ENCODE data around the gene PCDHB6. TPM values are rescaled to one million over a fixed set of nuclear protein-coding genes. Genes with fewer than 3 reads are reported as not detected.

The PCDHB6 gene
- under 0.01 TPM in 1 of 2 replicates, not detected in the other for total RNA-seq

GRCh38 chr5:141149812-141150211, at the start of gene PCDHB6:
Gene PCDHB6, plus strand, starts transcription at chr5:141150057. Its CDS starts 201 bp downstream, at chr5:141150258.

DNA sequence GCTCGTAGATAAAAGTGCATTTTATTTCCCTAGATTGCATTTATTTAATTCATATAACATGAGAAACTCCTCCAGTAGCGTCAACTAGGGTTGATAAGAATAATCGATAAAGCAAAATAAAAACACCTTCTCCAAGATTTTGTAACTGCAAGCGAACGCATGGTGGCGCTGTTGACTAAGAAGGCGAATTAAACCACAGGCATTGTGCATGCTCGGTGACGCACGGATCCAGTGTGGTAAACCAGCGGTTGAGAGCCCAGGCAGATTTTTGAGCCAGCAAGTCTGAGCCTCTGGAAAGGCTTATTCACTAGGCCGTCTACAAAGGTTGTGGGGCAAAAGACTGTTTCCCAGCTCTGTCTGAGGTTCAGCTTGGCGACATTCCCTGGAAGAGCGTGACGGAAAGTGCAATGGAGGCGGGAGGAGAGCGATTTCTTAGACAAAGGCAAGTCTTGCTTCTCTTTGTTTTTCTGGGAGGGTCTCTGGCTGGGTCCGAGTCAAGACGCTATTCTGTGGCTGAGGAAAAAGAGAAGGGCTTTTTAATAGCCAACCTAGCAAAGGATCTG, 49.5 kb upstream of the PCDHB6 start, which contains the start of gene PCDHB3:
PCDHB3 (plus strand) TSS at position 231 of the 563 bp plus-strand sequence; CDS start at position 408, 177 bp downstream.

DNA sequence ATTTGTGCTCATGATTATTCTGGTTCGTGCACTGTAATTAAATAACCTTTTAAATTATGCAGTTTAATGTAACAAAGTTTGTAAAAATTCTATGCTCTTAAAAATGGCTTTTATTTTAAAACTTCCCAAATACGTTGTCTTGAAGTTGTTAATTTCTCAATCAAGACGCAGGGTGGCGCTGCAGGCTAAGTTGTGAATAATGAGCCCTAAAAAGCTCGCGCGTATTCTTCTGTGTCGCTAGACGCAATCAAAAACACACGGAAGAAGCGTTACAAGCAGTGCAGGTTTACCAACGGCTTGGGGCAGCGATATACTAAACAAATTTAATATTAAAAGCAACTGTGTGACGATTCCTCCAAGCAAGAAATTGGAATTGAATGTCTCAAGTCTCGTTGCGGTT, 28.3 kb upstream of the PCDHB6 start, which contains the start of gene PCDHB4:
PCDHB4 (plus strand) TSS at position 256 of the 400 bp plus-strand sequence. CDS start 181 bp downstream, outside the sequence.

GRCh38 chr5:141135030-141135717, 14.7 kb upstream of the PCDHB6 start, which contains the start of gene PCDHB5:
Gene PCDHB5, plus strand, starts transcription at chr5:141135206. Its CDS starts 229 bp downstream, at chr5:141135435.

GRCh38 chr5:141172381-141173204, 22.7 kb downstream of the PCDHB6 start, which contains the start of gene PCDHB7:
Gene PCDHB7, plus strand, starts transcription at chr5:141172644. Its CDS starts 192 bp downstream, at chr5:141172836.

GRCh38 chr5:141177577-141178191, 27.8 kb downstream of the PCDHB6 start, which contains the start of gene PCDHB8:
Gene PCDHB8, plus strand, starts transcription at chr5:141177790. Its CDS starts 245 bp downstream, at chr5:141178035.

DNA sequence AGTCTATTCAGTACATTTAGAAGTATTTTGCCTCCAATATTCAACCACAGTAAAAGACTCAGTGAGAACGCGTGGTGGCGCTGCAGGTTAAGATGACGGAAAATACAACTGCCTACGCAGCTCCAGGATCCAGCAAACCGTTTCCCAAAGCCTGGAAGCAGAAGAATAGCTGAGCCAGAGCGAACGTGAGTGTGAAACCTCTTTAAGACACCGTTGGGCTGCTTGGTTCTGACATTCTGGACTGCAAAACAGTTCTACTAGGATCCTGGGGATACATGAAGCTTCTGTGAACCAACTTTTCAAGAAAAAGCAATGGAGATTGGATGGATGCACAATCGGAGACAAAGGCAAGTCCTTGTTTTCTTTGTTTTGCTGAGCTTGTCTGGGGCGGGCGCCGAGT, 32.4 kb downstream of the PCDHB6 start, which contains the start of gene PCDHB16:
PCDHB16 (plus strand) TSS at position 140 of the 400 bp plus-strand sequence; CDS start at position 313, 173 bp downstream.

DNA sequence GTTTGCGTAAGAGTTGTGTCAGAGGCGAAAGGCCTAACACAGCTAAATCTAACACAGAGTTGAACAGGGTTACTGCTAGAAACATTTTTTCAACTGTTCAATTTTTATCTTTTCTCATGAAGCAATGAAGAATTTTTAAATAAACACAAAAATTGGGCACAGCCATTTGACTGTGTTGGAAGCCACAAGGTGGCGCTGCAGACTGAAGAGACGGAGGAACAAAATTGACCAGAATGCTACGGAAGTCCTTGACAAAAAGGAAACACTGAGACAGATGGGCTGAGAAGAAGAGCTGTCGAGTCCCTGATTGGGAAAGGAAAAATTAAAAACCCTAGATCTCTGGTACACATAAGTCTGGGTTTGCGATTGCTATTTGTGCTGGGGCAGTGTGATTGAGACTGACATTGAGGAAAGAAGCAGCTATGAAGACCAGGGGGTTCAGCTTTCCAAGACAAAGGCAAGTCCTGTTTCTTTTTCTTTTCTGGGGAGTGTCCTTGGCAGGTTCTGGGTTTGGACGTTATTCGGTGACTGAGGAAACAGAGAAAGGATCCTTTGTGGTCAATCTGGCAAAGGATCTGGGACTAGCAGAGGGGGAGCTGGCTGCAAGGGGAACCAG, 37.1 kb downstream of the PCDHB6 start, which contains the start of gene PCDHB9:
PCDHB9 (plus strand) TSS at position 265 of the 616 bp plus-strand sequence; CDS start at position 423, 158 bp downstream.

GRCh38 chr5:141192110-141192725, 42.4 kb downstream of the PCDHB6 start, which contains the start of gene PCDHB10:
Gene PCDHB10, plus strand, starts transcription at chr5:141192353. Its CDS starts 200 bp downstream, at chr5:141192553.

GRCh38 chr5:141199359-141200235, 49.7 kb downstream of the PCDHB6 start, which contains the start of gene PCDHB11:
Gene PCDHB11, plus strand, starts transcription at chr5:141199627. Its CDS starts 148 bp downstream, at chr5:141199775.

Other genes starting within 250 kb of the PCDHB6 start
- gene PCDHAC1, start 223.8 kb upstream of the PCDHB6 start, total RNA-seq = under 0.01 TPM in 1 of 2 replicates, not detected in the other
- 0.25 and 0.65 TPM in 2 replicates for gene PCDHAC2, start 183.6 kb upstream of the PCDHB6 start, total RNA-seq
- not detected in 2 replicates for gene PCDHB1, start 98.7 kb upstream of the PCDHB6 start, total RNA-seq
- 0.49 and 0.76 TPM in 2 replicates for gene PCDHB2, start 55.4 kb upstream of the PCDHB6 start, total RNA-seq
- 0.16 and 0.38 TPM in 2 replicates for gene PCDHB3, start 49.6 kb upstream of the PCDHB6 start, total RNA-seq
- 0.13 and 0.49 TPM in 2 replicates for gene PCDHB4, start 28.2 kb upstream of the PCDHB6 start, total RNA-seq
- 0.33 and 1.5 TPM in 2 replicates for gene PCDHB5, start 14.9 kb upstream of the PCDHB6 start, total RNA-seq
- gene PCDHB7, start 22.6 kb downstream of the PCDHB6 start, total RNA-seq = 0.16 and 0.63 TPM in 2 replicates
- 0.25 TPM in 1 of 2 replicates, not detected in the other for gene PCDHB8, start 27.7 kb downstream of the PCDHB6 start, total RNA-seq
- gene PCDHB16, start 32.3 kb downstream of the PCDHB6 start, total RNA-seq = 0.16 and 0.63 TPM in 2 replicates
- gene PCDHB9, start 37.1 kb downstream of the PCDHB6 start, total RNA-seq = 0.25 TPM in 1 of 2 replicates, not detected in the other
- 0.16 and 0.89 TPM in 2 replicates for gene PCDHB10, start 42.3 kb downstream of the PCDHB6 start, total RNA-seq
- gene PCDHB11, start 49.6 kb downstream of the PCDHB6 start, total RNA-seq = 0.16 and 0.63 TPM in 2 replicates
- gene PCDHB12, start 58.7 kb downstream of the PCDHB6 start, total RNA-seq = under 0.01 and 0.25 TPM in 2 replicates
- 0.16 and 1.1 TPM in 2 replicates for gene PCDHB13, start 63.9 kb downstream of the PCDHB6 start, total RNA-seq
- gene PCDHB14, start 73.3 kb downstream of the PCDHB6 start, total RNA-seq = 0.16 and 0.63 TPM in 2 replicates
- gene PCDHB15, start 95.3 kb downstream of the PCDHB6 start, total RNA-seq = 0.16 and 1.0 TPM in 2 replicates
- gene SLC25A2, start 154.0 kb downstream of the PCDHB6 start, total RNA-seq = 0.63 TPM in 1 of 2 replicates, not detected in the other
- 24.3 and 29.2 TPM in 2 replicates for gene TAF7, start 170.7 kb downstream of the PCDHB6 start, total RNA-seq
- gene PCDHGA1, start 180.5 kb downstream of the PCDHB6 start, total RNA-seq = 0.33 and 0.51 TPM in 2 replicates
- 1.1 and 4.1 TPM in 2 replicates for gene PCDHGA2, start 188.7 kb downstream of the PCDHB6 start, total RNA-seq
- 0.65 and 2.5 TPM in 2 replicates for gene PCDHGA3, start 193.8 kb downstream of the PCDHB6 start, total RNA-seq
- gene PCDHGB1, start 200.0 kb downstream of the PCDHB6 start, total RNA-seq = 0.49 and 2.9 TPM in 2 replicates
- gene PCDHGA4, start 205.0 kb downstream of the PCDHB6 start, total RNA-seq = 0.33 and 2.2 TPM in 2 replicates
- gene PCDHGB2, start 209.9 kb downstream of the PCDHB6 start, total RNA-seq = 0.65 and 2.5 TPM in 2 replicates
- 0.33 and 1.5 TPM in 2 replicates for gene PCDHGA5, start 214.1 kb downstream of the PCDHB6 start, total RNA-seq
- 0.98 and 3.8 TPM in 2 replicates for gene PCDHGB3, start 220.2 kb downstream of the PCDHB6 start, total RNA-seq
- gene PCDHGA6, start 223.8 kb downstream of the PCDHB6 start, total RNA-seq = 1.6 and 5.6 TPM in 2 replicates
- gene PCDHGA7, start 232.7 kb downstream of the PCDHB6 start, total RNA-seq = 0.49 and 4.1 TPM in 2 replicates
- gene PCDHGB4, start 237.6 kb downstream of the PCDHB6 start, total RNA-seq = 4.2 and 7.1 TPM in 2 replicates
- gene PCDHGA8, start 242.6 kb downstream of the PCDHB6 start, total RNA-seq = under 0.01 and 0.89 TPM in 2 replicates
- 10.6 and 15.8 TPM in 2 replicates for gene PCDHGB5, start 247.9 kb downstream of the PCDHB6 start, total RNA-seq

All from mesangial cell (primary cell).